Fibroblast of the aortic adventitia (primary cell): ENCODE measurements around the gene CSRP1. TPM values are rescaled to one million over a fixed set of nuclear protein-coding genes. Genes with fewer than 3 reads are reported as not detected.

ENCODE experiments used
- DNase-seq: peaks from one replicate; pipeline ENCODE4 v3.0.0-alpha.2; 2010; ENCODE audit warnings: low read depth
- H3K4me3 ChIP-seq: 2 replicates; pipeline ENCODE4 v1.5.1; 2011; ENCODE audit warnings: low read depth, mild to moderate bottlenecking, control low read depth, low read length, moderate library complexity
- CTCF ChIP-seq: IDR thresholded peaks from 2 replicates; pipeline ENCODE4 v1.5.1; 2011; ENCODE audit warnings: mild to moderate bottlenecking, low read length, control low read depth, inconsistent platforms; ENCODE audit not compliant: insufficient read depth
- total RNA-seq: library from RNA; depleted of rRNA; stranded (reverse); fragments of >200 nt; gene quantifications from 2 replicates; pipeline ENCODE4 v1.2.3, GENCODE V29; 2012; ENCODE audit warnings: low replicate concordance

Gene CSRP1
- total RNA-seq, 1 donor: 86.9 TPM

GRCh38 chr1:201444792-201445191 is 62.1 kb downstream of the CSRP1 start:
- no peak for DNase-seq
- H3K4me3 ChIP-seq: no peak overlapping the region
- no peak for TF ChIP-seq CTCF

- no peak for TF ChIP-seq CTCF
- no peak for DNase-seq
- no peak overlapping the region for H3K4me3 ChIP-seq
These were observed 63.2 kb downstream of the CSRP1 start for GRCh38 chr1:201443747-201444146.

- TF ChIP-seq CTCF: no peak
- no peak overlapping the region for H3K4me3 ChIP-seq
- no peak for DNase-seq
These were observed 70.0 kb downstream of the CSRP1 start for GRCh38 chr1:201436969-201437368.

GRCh38 chr1:201436393-201436792 is 70.5 kb downstream of the CSRP1 start:
- H3K4me3 ChIP-seq: no peak overlapping the region
- no peak for DNase-seq
- TF ChIP-seq CTCF: no peak

- TF ChIP-seq CTCF: no peak
- DNase-seq: no peak
- H3K4me3 ChIP-seq: no peak overlapping the region
These were observed 72.7 kb downstream of the CSRP1 start for GRCh38 chr1:201434266-201434665.

GRCh38 chr1:201433609-201434008 is 73.3 kb downstream of the CSRP1 start:
- H3K4me3 ChIP-seq: no peak overlapping the region
- DNase-seq: no peak
- no peak for TF ChIP-seq CTCF

Other genes with a start within 250 kb of the CSRP1 start
- gene PKP1, start 223.6 kb downstream of the CSRP1 start, total RNA-seq: under 0.01 and 0.08 TPM in 2 replicates
- gene TNNT2, start 129.4 kb downstream of the CSRP1 start, total RNA-seq: 0.09 TPM in 1 of 2 replicates, not detected in the other
- gene LAD1, start 107.8 kb downstream of the CSRP1 start, total RNA-seq: not detected in 2 replicates
- 0.27 TPM in 1 of 2 replicates, not detected in the other for gene TNNI1, start 85.4 kb downstream of the CSRP1 start, total RNA-seq
- 68.6 and 164 TPM in 2 replicates for gene PHLDA3, start 37.9 kb downstream of the CSRP1 start, total RNA-seq
- gene NAV1, start 32.0 kb upstream of the CSRP1 start, total RNA-seq: 29.8 and 136 TPM in 2 replicates